GM12891 (cell line): ENCODE results near the gene FAM222A.

Source experiments
- PAX5 ChIP-seq: IDR thresholded peaks from 2 replicates; pipeline ENCODE4 v1.6.1; 2011; ENCODE audit warnings: low read length, moderate library complexity, mild to moderate bottlenecking; ENCODE audit not compliant: insufficient read depth, severe bottlenecking
- POLR2A ChIP-seq: IDR thresholded peaks from 2 replicates; pipeline ENCODE4 v1.6.1; 2011; ENCODE audit warnings: low read depth, low read length, control low read depth
- POLR2AphosphoS5 ChIP-seq: IDR thresholded peaks from 2 replicates; pipeline ENCODE4 v1.6.1; 2011; ENCODE audit warnings: low read depth, low read length, control low read depth
- POU2F2 ChIP-seq: IDR thresholded peaks from 2 replicates; pipeline ENCODE4 v1.6.1; 2011; ENCODE audit warnings: low read depth, mild to moderate bottlenecking, control low read depth, low read length, moderate library complexity
- SPI1 ChIP-seq: IDR thresholded peaks from 2 replicates; pipeline ENCODE4 v1.6.1; 2011; ENCODE audit warnings: low read depth, low read length, control low read depth
- TAF1 ChIP-seq: IDR thresholded peaks from 2 replicates; pipeline ENCODE4 v1.6.1; 2011; ENCODE audit warnings: low read depth, low read length, control low read depth

- TF ChIP-seq POLR2AphosphoS5 (no peak), POLR2A (no peak), TAF1 (no peak), SPI1 (no peak), PAX5 (no peak), POU2F2 (no peak)
Measured at GRCh38 chr12:109792992-109793391, 79.4 kb downstream of the FAM222A start.
